HG03439 (cell line): Measurements from ENCODE around the gene PABPC1L.

ENCODE experiments used
- ATAC-seq: cut with Tn5 transposase; IDR thresholded peaks from one replicate; pipeline ENCODE4 v1.9.1; 2021; ENCODE audit warnings: mild to moderate bottlenecking, moderate library complexity; ENCODE audit not compliant: unreplicated experiment

Gene PABPC1L

GRCh38 chr20:44942264-44942973 is 32.6 kb downstream of the PABPC1L start:
- no peak for ATAC-seq

DNA sequence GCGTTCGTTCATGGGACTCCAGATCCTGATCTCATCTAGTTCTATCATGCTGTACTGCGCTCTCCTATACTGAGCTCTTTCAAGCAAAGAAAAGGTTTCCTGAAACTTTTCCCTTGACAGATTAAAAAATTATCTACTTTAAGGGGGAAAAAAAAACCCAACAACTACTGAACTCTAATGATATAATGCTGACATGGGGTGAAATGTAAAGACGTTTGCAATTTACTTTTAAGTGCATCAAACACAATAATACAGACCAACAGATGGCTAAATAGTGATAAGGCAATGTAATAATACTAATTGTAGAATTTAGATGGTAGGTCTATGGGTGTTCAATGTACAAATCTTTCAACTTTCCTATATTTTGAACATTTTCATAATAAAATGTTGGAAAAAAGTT is 34.0 kb downstream of the PABPC1L start:
- no peak for ATAC-seq

DNA sequence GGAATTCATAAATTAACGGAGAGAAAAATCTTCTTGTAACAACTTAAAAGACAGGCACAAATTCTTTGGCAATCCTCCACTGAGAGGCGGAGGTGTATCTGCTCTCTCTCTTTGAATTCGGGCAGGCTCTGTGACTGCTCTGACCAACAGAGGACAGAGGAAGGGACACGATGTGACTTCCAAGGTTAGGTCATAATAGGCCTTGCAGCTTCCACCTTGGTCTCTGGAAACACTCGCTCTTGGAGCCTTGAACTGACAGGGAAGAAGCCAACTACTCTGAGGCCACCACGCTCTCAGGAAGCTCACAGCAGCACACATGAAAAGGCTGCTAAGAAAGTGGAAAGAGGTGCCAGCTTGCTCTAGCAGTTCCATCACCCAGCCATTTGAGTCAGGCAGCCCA is 35.4 kb downstream of the PABPC1L start:
- no peak for ATAC-seq

DNA sequence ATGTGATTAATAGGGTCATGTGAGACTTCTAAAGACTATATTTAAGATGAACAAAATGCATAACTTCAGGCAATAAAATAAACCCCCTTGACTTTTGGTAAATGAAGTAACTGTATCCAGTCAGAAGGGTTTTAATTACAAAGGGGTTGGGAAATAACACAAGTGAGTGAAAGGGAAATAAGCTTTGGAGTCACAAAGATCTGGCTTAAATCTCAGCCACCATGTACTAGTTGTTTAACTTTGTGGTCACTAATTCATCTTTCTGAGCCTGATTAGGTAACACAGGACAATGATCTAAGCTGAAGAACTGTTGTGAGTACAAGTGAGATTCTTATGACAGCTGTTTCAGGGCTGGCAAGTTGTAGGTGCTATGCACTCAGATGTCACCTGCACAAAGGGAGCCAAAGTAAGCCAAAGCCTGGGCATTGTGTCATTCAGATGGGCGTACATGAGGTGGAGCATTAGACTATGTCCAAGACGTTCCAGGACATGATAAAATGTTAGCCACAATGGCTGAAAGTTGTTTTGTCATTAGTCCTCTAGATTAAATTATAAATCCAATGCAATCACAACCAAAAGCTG is 36.5 kb downstream of the PABPC1L start:
- ATAC-seq = no peak

GRCh38 chr20:44948107-44948506 is 38.2 kb downstream of the PABPC1L start:
- no peak for ATAC-seq

GRCh38 chr20:44948513-44948912 is 38.7 kb downstream of the PABPC1L start:
- ATAC-seq = no peak

- ATAC-seq = no peak
Measured at GRCh38 chr20:44950368-44950767, 40.5 kb downstream of the PABPC1L start.

DNA sequence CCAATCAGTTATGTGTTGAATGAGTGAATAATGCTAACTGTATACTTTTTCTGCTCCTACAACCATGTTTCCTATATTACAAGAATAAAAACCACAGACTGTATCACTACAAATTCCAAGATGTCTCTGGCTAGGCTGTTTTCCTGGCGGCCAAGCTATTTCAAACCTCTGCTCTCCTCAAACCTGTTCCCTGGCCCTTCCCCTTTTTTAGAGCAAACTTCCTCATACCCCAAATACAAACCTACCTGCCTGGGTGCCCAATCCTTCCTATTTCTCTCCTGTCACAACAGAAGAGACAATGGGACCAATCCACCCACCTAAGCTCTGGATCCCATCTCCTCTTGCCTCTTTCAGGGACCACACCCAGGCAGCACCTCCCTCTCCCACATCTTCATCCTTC is 42.9 kb downstream of the PABPC1L start:
- ATAC-seq = no peak

DNA sequence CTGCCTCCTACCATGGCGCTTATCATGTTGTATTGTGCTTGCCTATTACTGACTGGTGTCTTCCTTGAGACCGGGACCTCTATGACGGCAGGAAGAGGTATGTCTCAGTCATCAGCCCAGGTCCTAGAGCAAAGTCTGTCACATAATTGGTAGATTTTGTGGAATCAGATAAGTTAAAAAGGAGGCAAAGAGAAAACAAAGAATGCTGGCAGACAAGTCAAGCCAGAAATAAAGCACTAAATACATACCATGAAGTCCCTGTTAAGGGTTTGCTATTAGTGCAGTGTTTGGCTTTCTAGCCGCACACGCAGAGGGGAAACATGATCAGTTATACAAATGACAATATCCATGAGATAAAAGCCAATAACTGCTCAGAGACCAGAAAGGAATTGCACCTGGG is 44.4 kb downstream of the PABPC1L start:
- ATAC-seq = no peak

DNA sequence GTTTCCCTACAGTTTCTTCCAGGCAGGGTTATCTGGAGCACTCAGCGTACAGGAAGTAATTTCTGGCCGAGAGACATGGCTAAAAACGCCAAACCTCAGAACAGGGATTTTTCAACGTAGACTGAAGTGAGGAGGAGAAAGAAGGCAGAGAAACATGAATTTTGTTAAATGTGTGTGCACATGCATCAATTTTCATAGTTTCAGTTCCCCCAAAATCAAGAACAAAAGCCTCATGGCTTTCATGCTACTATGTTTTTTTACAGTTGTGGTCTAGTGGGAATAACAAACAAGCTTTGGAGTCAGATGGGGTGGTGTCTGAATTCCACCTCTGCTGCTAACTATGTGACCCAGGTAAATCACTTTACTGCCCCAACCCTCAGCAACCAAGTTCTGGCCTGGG is 45.4 kb downstream of the PABPC1L start:
- no peak for ATAC-seq

- ATAC-seq = no peak
Measured at GRCh38 chr20:44956410-44956809, 46.5 kb downstream of the PABPC1L start.

- no peak for ATAC-seq
Measured at GRCh38 chr20:44958276-44958675, 48.4 kb downstream of the PABPC1L start.

DNA sequence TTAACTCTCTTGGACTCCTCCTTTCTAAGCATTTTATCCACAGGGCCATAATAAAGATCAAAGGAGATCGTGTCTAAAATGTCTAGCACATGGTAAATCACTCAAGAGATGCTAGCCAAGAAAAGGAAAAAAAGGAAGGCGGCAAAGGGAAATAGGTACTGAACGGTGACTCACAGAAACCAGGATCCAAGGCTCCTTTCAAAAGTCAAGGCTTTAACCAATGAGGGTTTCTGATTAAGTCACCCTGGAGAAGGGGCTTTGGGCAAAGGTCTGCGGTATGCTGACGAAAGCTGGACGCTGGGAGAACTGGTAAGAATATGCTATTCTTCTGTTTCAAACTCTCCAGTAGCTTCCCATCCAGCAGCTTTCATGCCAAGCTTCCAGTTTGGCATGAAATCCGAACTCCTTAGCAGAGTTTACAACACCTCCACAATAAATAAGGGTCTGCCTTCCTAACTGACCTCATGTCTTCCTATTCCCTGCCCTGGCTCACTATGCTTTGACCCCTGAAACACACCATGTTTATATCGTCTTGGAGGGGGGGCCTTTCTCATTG is 49.3 kb downstream of the PABPC1L start:
- no peak for ATAC-seq

- ATAC-seq = no peak
Measured at GRCh38 chr20:44959638-44960102, 49.8 kb downstream of the PABPC1L start.

- peak; percentile 82 for ATAC-seq
Measured at GRCh38 chr20:44960103-44960852, 50.4 kb downstream of the PABPC1L start, which contains the start of gene TOMM34. TOMM34 (minus strand) TSS chr20:44960397; CDS start chr20:44960333, 64 bp downstream.

GRCh38 chr20:44961011-44961869 is 51.4 kb downstream of the PABPC1L start:
- ATAC-seq = no peak

GRCh38 chr20:44961870-44962267 is 52.0 kb downstream of the PABPC1L start:
- ATAC-seq = no peak

DNA sequence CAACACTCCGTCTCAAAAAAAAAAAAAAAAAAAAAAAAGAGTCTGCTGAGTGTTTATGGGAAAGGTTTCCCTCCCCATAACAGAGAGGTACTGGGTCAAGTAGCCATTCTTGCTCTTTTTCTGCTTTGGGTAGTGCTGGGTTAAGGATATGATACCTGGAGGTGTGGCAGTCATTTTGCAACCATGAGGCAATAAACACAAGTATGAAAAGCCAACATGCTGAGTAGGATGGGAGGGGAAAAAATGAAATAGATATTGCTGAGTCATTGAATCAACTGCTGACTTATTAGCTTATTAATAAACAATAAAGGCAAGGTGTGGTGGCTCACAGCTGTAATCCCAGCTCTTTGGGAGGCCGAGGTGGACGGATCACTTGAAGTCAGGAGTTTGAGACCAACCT is 52.6 kb downstream of the PABPC1L start:
- no peak for ATAC-seq

DNA sequence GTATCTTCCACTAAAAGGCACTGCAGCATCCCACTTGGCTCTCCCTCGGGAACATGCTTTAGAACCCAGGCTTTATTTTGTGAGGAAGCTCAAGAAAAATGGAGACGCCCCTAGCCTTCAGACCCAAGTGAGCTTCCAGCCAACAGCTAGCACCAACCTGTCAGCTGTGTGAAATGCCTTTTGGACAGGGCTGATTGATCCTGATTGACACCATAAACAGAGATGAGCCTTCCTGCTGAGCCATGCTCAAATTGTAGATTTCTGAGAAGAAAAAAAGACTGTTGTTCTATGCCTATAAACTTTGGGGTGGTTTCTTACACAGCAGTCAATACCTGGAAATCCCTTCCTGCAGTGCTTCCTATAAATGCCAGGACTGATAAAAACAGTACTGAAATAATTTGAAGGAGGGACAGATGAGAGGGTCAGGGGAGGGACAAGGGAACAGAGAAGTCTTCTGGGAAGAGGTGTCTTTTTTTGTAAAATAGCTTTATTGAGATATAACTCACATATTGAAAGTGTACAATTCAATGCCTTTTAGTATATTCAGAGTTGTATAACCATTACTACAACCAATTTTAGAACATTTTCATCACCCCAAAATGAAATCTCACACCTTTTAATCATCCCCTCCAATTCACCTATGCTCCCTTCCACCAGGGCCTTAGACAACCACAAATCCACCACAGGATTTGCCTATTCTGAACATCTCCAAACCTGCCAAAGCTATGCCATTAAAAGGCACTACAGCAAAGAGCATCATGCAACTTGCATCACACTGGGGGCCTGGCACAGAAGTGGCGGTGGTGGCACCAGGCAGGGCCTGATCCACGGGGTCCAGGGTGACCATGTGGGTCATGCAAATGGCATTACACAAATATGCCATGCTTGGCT is 53.7 kb downstream of the PABPC1L start:
- ATAC-seq = no peak

DNA sequence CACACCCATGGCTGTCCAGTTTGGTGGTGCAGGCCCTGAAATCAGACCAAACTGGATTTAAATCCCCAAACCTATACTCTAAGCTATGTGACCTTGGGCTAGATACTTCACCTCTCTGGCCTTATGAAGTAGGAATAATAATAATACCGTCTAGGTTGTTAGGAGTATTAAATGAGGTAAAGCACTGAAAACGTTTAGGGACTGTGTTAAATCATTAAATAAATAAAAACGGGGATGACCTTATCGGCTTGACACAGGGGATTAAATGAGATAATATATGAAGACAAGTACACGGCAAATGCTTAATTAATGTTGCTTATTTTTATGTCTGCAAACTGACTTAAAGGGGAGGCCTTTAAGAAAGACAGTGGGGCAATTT is 55.8 kb downstream of the PABPC1L start:
- no peak for ATAC-seq
